Neural progenitor cell (in vitro differentiated cells): ENCODE measurements around the gene IRF1. TPM values are rescaled to one million over a fixed set of nuclear protein-coding genes. Genes with fewer than 3 reads are reported as not detected.

Experiments used
- DNase-seq: peaks from one replicate; pipeline ENCODE4 v3.0.0-alpha.2; 2016; ENCODE audit warnings: low spot score
- H2AFZ ChIP-seq: fragments of 200-600 bp; sonication (generic); replicated peaks from 2 replicates; pipeline ENCODE4 v1.6.1; 2016; ENCODE audit warnings: antibody characterized with exemption
- H3F3A ChIP-seq: fragments of 200-600 bp; sonication (generic); 2 replicates; pipeline ENCODE4 v1.6.1; 2016; ENCODE audit warnings: antibody characterized with exemption, low read depth
- H3K27ac ChIP-seq: fragments of 200-600 bp; sonication (generic); 2 replicates; pipeline ENCODE4 v1.5.1; 2016; ENCODE audit warnings: mild to moderate bottlenecking
- H3K27me3 ChIP-seq: fragments of 200-600 bp; sonication (generic); 2 replicates; pipeline ENCODE4 v1.6.1; 2016; ENCODE audit warnings: mild to moderate bottlenecking, moderate library complexity
- H3K36me3 ChIP-seq: fragments of 200-600 bp; sonication (generic); 2 replicates; pipeline ENCODE4 v1.5.1; 2016
- H3K4me1 ChIP-seq: fragments of 200-600 bp; sonication (generic); 2 replicates; pipeline ENCODE4 v1.6.1; 2016; ENCODE audit warnings: mixed run types
- H3K4me2 ChIP-seq: fragments of 200-600 bp; sonication (generic); 2 replicates; pipeline ENCODE4 v1.6.1; 2016
- H3K4me3 ChIP-seq: fragments of 200-600 bp; sonication (generic); 2 replicates; pipeline ENCODE4 v1.5.1; 2016
- H3K79me2 ChIP-seq: fragments of 200-600 bp; sonication (generic); 2 replicates; pipeline ENCODE4 v1.6.1; 2016; ENCODE audit warnings: low read depth
- H3K9ac ChIP-seq: fragments of 200-600 bp; sonication (generic); 2 replicates; pipeline ENCODE4 v1.6.1; 2016
- H3K9me3 ChIP-seq: fragments of 200-600 bp; sonication (generic); 2 replicates; pipeline ENCODE4 v1.5.1; 2016; ENCODE audit warnings: low read depth
- H4K20me1 ChIP-seq: fragments of 200-600 bp; sonication (generic); 2 replicates; pipeline ENCODE4 v1.6.1; 2016; ENCODE audit warnings: low read depth
- H3K27ac Mint-ChIP-seq: 3 replicates; pipeline ENCODE4 v1.8.0; 2021; ENCODE audit warnings: mixed read lengths
- H3K27me3 Mint-ChIP-seq: 2 replicates; pipeline ENCODE4 v1.8.0; 2022; ENCODE audit warnings: low read depth, mild to moderate bottlenecking, inconsistent platforms, moderate library complexity, mixed read lengths; ENCODE audit not compliant: insufficient read depth
- H3K36me3 Mint-ChIP-seq: 3 replicates; pipeline ENCODE4 v1.8.0; 2021; ENCODE audit warnings: mixed read lengths
- H3K4me1 Mint-ChIP-seq: 3 replicates; pipeline ENCODE4 v1.8.0; 2021; ENCODE audit warnings: mixed read lengths
- H3K4me3 Mint-ChIP-seq: 3 replicates; pipeline ENCODE4 v1.8.0; 2021; ENCODE audit warnings: mild to moderate bottlenecking, moderate library complexity, mixed read lengths
- H3K9me3 Mint-ChIP-seq: 3 replicates; pipeline ENCODE4 v1.8.0; 2020; ENCODE audit warnings: mixed read lengths
- CTCF ChIP-seq: fragments of 200-600 bp; sonication (generic); IDR thresholded peaks from 2 replicates; pipeline ENCODE4 v1.5.1; 2017; ENCODE audit warnings: antibody characterized with exemption, mild to moderate bottlenecking
- EZH2 ChIP-seq: fragments of 200-600 bp; sonication (generic); IDR thresholded peaks from 2 replicates; pipeline ENCODE4 v1.6.1; 2017; ENCODE audit warnings: antibody characterized with exemption, mild to moderate bottlenecking, moderate library complexity
- EZH2phosphoT487 ChIP-seq: fragments of 200-600 bp; sonication (generic); IDR thresholded peaks from 2 replicates; pipeline ENCODE4 v1.6.1; 2017; ENCODE audit warnings: antibody characterized with exemption
- total RNA-seq: library from RNA; depleted of rRNA; stranded (reverse); fragments of >200 nt; gene quantifications from 2 replicates; pipeline ENCODE4 v1.2.3, GENCODE V29; 2015; ENCODE audit warnings: low replicate concordance

The IRF1 gene
- total RNA-seq, 1 donor from 2014 or later, result 7.1 TPM

- peaks cover 11% of the 10 kb centered on the region for H3F3A ChIP-seq
- Mint-ChIP-seq H3K4me1 (peaks cover 4% of the 10 kb centered on the region), H3K36me3 (no peaks in the 10 kb centered on the region), H3K9me3 (no peaks in the 10 kb centered on the region), H3K27ac (no peak overlapping the region), H3K27me3 (peaks cover 14% of the 10 kb centered on the region), H3K4me3 (no peak overlapping the region)
- no peak overlapping the region for H3K4me2 ChIP-seq
- H2AFZ ChIP-seq, result no peak overlapping the region
- no peak overlapping the region for H3K27ac ChIP-seq
- no peaks in the 10 kb centered on the region for H3K4me1 ChIP-seq
- no peaks in the 10 kb centered on the region for H3K9me3 ChIP-seq
- H3K36me3 ChIP-seq, result no peaks in the 10 kb centered on the region
- no peaks in the 10 kb centered on the region for H4K20me1 ChIP-seq
- peak; percentile 79 for DNase-seq
- H3K27me3 ChIP-seq, result no peaks in the 10 kb centered on the region
- H3K4me3 ChIP-seq, result no peak overlapping the region
- H3K9ac ChIP-seq, result no peak overlapping the region
- TF ChIP-seq CTCF (peak; percentile 90), EZH2phosphoT487 (no peak)
- no peaks in the 10 kb centered on the region for H3K79me2 ChIP-seq
Observed at GRCh38 chr5:132500931-132501628, 10.5 kb upstream of the IRF1 start.

GRCh38 chr5:132500244-132500930, 9.8 kb upstream of the IRF1 start:
- H4K20me1 ChIP-seq, result no peaks in the 10 kb centered on the region
- peaks cover 12% of the 10 kb centered on the region for H3F3A ChIP-seq
- no peak overlapping the region for H3K27ac ChIP-seq
- no peaks in the 10 kb centered on the region for H3K79me2 ChIP-seq
- H3K4me1 Mint-ChIP-seq, result peaks cover 7% of the 10 kb centered on the region
- H3K36me3 Mint-ChIP-seq, result no peaks in the 10 kb centered on the region
- TF ChIP-seq EZH2phosphoT487 (no peak), CTCF (no peak), EZH2 (no peak)
- H3K9me3 Mint-ChIP-seq, result no peaks in the 10 kb centered on the region
- H3K36me3 ChIP-seq, result no peaks in the 10 kb centered on the region
- no peak overlapping the region for H3K9ac ChIP-seq
- peaks cover 15% of the 10 kb centered on the region for H3K27me3 Mint-ChIP-seq
- no peaks in the 10 kb centered on the region for H3K27me3 ChIP-seq
- H3K4me2 ChIP-seq, result no peak overlapping the region
- DNase-seq, result no peak
- no peaks in the 10 kb centered on the region for H3K4me1 ChIP-seq
- no peaks in the 10 kb centered on the region for H3K9me3 ChIP-seq
- H3K4me3 ChIP-seq, result no peak overlapping the region
- no peak overlapping the region for H3K27ac Mint-ChIP-seq
- no peak overlapping the region for H3K4me3 Mint-ChIP-seq
- H2AFZ ChIP-seq, result no peak overlapping the region

- DNase-seq, result no peak
- no peak overlapping the region for H3K27ac Mint-ChIP-seq
Observed at GRCh38 chr5:132499440-132500243, 9.1 kb upstream of the IRF1 start.

More at GRCh38 chr5:132499440-132500243, 9.1 kb upstream of the IRF1 start:
- Mint-ChIP-seq H3K27me3 (peaks cover 15% of the 10 kb centered on the region), H3K36me3 (no peaks in the 10 kb centered on the region), H3K4me3 (no peak overlapping the region), H3K9me3 (no peaks in the 10 kb centered on the region), H3K4me1 (peaks cover 10% of the 10 kb centered on the region)
- no peaks in the 10 kb centered on the region for H3K36me3 ChIP-seq
- no peak overlapping the region for H3K27ac ChIP-seq
- H3K9ac ChIP-seq, result no peak overlapping the region
- H4K20me1 ChIP-seq, result no peaks in the 10 kb centered on the region
- peaks cover 15% of the 10 kb centered on the region for H3F3A ChIP-seq
- no peaks in the 10 kb centered on the region for H3K4me1 ChIP-seq
- H2AFZ ChIP-seq, result no peak overlapping the region
- no peak overlapping the region for H3K4me3 ChIP-seq
- H3K27me3 ChIP-seq, result peaks cover 3% of the 10 kb centered on the region
- H3K9me3 ChIP-seq, result no peaks in the 10 kb centered on the region
- no peaks in the 10 kb centered on the region for H3K79me2 ChIP-seq
- TF ChIP-seq EZH2, result no peak
- no peak for TF ChIP-seq EZH2phosphoT487
- TF ChIP-seq CTCF, result no peak
- H3K4me2 ChIP-seq, result no peak overlapping the region
